ENCODE results near the gene ST6GAL1. TPM values are rescaled to one million over a fixed set of nuclear protein-coding genes. Genes with fewer than 3 reads are reported as not detected.

ST6GAL1 gene
- total and polyA plus RNA-seq, 2 of the 8 experiments (the other 6 are each of a cell fraction or from before 2014, with no cell fraction given) = 62.8 to 80.9 TPM

DNA sequence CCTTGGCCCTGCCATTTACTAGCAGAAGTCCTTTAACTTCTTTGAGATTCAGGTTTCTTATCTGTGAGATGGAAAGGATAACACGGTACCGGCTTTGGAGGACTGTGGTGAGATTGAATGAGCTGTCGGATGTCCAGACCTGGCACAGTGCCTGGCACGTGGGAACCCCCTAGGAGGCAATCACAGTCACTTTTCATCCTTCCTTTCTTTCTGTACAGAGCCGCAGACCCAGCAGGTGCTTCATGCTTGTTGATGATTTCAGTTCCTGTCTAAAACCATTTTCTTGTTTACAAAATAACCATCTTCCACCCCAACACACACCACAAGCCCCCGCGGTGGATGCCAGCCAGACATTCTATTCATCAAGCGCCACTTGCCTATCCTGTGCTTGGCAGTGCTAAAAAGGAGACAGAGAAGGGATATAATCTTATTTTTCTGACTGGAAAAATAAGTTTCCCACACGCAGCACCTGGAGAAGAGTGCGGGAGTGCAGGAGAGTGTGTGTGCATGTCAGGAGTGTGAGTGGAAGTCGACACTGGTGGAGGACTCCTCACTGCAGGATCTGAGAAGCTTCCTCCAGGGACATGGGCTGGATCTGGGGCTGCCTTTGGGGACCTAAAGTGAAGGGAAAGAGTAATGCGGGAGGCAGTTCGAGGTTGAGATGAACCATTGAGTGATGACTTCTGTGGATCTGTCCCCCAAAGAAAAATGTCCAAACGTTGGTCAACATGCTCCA is 85.7 kb downstream of the ST6GAL1 start:
- Histone ChIP-seq H3K9ac (replicated peaks in 1 of 4; ENCODE audit: extremely low read depth in 1 of 4, low read depth in 3 of 4, low read length in 3 of 4) (no peak overlapping the region), H3K23me2 (ENCODE audit: low read depth, low read length) (no peaks in the 10 kb centered on the region), H3K9me3 (ENCODE audit: insufficient read depth in 2 of 2, low read depth in 1 of 2, low read length in 1 of 2) (no peaks in the 10 kb centered on the region), H3K56ac (replicated peaks; ENCODE audit: insufficient read length, low read depth, low read length) (no peak overlapping the region), H2AFZ (ENCODE audit: low read length) (no peak overlapping the region), H4K5ac (ENCODE audit: insufficient read length, low read depth, low read length) (no peak overlapping the region), H3K36me3 (ENCODE audit: control insufficient read depth in 2 of 4, insufficient read depth in 4 of 4, low read length in 3 of 4) (peaks cover 0 to 5% (median 3%) of the 10 kb centered on the region in 4 experiments; a peak in 3 of 8 replicates), H4K20me1 (replicated peaks in 1 of 2; ENCODE audit: control insufficient read depth in 1 of 2, insufficient read depth in 2 of 2, low read length in 2 of 2) (peaks cover 3 to 7% of the 10 kb centered on the region in 2 experiments), H3K4me3 (ENCODE audit: extremely low read depth in 1 of 4, insufficient read depth in 2 of 4, low read depth in 3 of 4, low read length in 4 of 4) (no peak overlapping the region), H3K4ac (replicated peaks; ENCODE audit: insufficient read length, low read depth, low read length) (no peak overlapping the region), H3K23ac (ENCODE audit: insufficient read length) (no peak overlapping the region), H3K4me2 (ENCODE audit: insufficient read depth in 1 of 2, low read depth in 2 of 2, low read length in 2 of 2) (no peak overlapping the region), H2BK20ac (ENCODE audit: low read length) (no peak overlapping the region), H3K27ac (ENCODE audit: low read depth, low read length) (no peak overlapping the region), H3K79me2 (ENCODE audit: control insufficient read depth in 1 of 2, insufficient read depth in 2 of 2, low read length in 2 of 2) (peaks cover 0 to 21% of the 10 kb centered on the region in 2 experiments; a peak in 3 of 4 replicates), H2BK5ac (ENCODE audit: low read depth, low read length) (no peak overlapping the region), H2AK5ac (ENCODE audit: low read depth, low read length) (no peak overlapping the region), H2BK15ac (ENCODE audit: low read length) (no peak overlapping the region), H2BK12ac (ENCODE audit: low read depth, low read length) (no peak overlapping the region), H3K79me1 (ENCODE audit: low read depth, low read length) (peaks cover 9% of the 10 kb centered on the region; the same call in 1 of the 2 replicates), H3K4me1 (replicated peaks in 1 of 4; ENCODE audit: control insufficient read depth in 3 of 4, insufficient read depth in 4 of 4, low read length in 3 of 4) (peaks cover 0 to 3% (median 1%) of the 10 kb centered on the region in 4 experiments; a peak in 6 of 7 replicates), H4K91ac (replicated peaks; ENCODE audit: insufficient read length, low read length) (no peak overlapping the region), H4K8ac (ENCODE audit: extremely low read depth, insufficient read depth, low read length) (peak overlapping the region; percentile 58; the same call in 1 of the 2 replicates), H3K27me3 (replicated peaks in 1 of 4; ENCODE audit: control insufficient read depth in 3 of 4, extremely low read depth in 1 of 4, insufficient read depth in 3 of 4, low read length in 3 of 4) (no peaks in the 10 kb centered on the region), H2BK120ac (replicated peaks; ENCODE audit: low read depth, low read length) (no peak overlapping the region), H3K18ac (ENCODE audit: extremely low read depth, low read length) (no peak overlapping the region), H3K14ac (ENCODE audit: insufficient read length) (no peak overlapping the region)
- DNase-seq (ENCODE audit: low read depth in 1 of 2, low spot score in 2 of 2) (peak in 1 of 2 experiments; percentile 31), FAIRE-seq (no peak)
- ChIA-PET POLR2A (ENCODE audit: partially characterized antibody) (interaction anchor here (1.0 kb wide), 1 partner anchor 12 kb away, joined by 3 read pairs; no protein-coding TSS in a partner anchor), CTCF (ENCODE audit: partially characterized antibody) (interaction anchor here (0.6 to 1.6 kb wide), 6 partner anchors 11 to 166 kb away, joined by 3 to 4 read pairs (median 3); no protein-coding TSS in a partner anchor)
- TF ChIP-seq SP2 (IDR thresholded peaks at IDR 0.05; ENCODE audit: low read length) = no peak
- no peak for TF ChIP-seq RNF2 (IDR thresholded peaks at IDR 0.05; ENCODE audit: borderline replicate concordance, low read depth, low read length, missing control alignments, poor library complexity, severe bottlenecking)
- no peak for TF ChIP-seq ZNF274 (IDR thresholded peaks at IDR 0.05; ENCODE audit: borderline replicate concordance, extremely low read depth, low read length)
- TF ChIP-seq PHF8 (conservative IDR thresholded peaks at IDR 0.05; ENCODE audit: low read depth, low read length) = no peak
- no peak for TF ChIP-seq HDAC2 (IDR thresholded peaks at IDR 0.05; ENCODE audit: borderline replicate concordance in 1 of 2, low read depth in 2 of 2, low read length in 2 of 2)
- no peak for TF ChIP-seq JUND (IDR thresholded peaks at IDR 0.05; ENCODE audit: low read length)
- no peak for TF ChIP-seq SIRT6 (IDR thresholded peaks at IDR 0.05; ENCODE audit: low read length)
- 97% methylated on average over 14 of the region's 14 CpGs; no CpG with 5 or more reads in 1 of the 2 experiments for WGBS, 2 experiments (ENCODE audit: extremely low coverage in 1 of 2, insufficient coverage in 1 of 2, insufficient read length in 1 of 2, insufficient replicate concordance in 2 of 2, low coverage in 1 of 2, low lambda C conversion rate in 2 of 2, missing lambda C conversion rate in 1 of 2)

All from H1 (cell line).